Middle frontal gyrus (tissue), 1 donor: Measurements from ENCODE around the gene KRTAP1-3.
"Not testable (repeated sequence)": the region's sequence is repeated elsewhere in the genome, so short reads cannot be mapped to it uniquely, and the experiment has no call there.

Source experiments
- DNase-seq: peaks from one replicate; pipeline ENCODE4 v3.0.0-alpha.2; 2015; ENCODE audit warnings: low spot score; ENCODE audit errors: extremely low spot score

The KRTAP1-3 gene

GRCh38 chr17:41010441-41010840, 24.2 kb downstream of the KRTAP1-3 start:
- DNase-seq: no peak

DNA sequence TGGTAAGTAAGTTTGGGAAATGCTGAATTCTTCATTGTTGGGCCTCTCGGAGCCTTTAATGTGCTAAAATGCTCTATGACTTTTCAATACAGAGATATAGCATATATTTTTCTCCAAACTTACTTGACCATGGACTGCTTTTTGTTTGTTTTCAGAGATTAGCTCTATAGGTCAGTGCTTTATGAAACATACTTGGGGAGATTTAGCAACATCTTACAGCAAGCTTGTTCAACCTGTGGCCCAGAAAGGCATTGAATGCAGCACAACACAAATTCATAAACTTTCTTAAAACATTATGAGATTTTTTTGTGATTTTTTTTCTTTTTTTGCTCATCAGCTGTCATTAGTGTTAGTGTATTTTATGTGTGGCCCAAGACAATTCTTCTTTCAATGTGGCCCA, 24.7 kb downstream of the KRTAP1-3 start:
- DNase-seq: no peak

DNA sequence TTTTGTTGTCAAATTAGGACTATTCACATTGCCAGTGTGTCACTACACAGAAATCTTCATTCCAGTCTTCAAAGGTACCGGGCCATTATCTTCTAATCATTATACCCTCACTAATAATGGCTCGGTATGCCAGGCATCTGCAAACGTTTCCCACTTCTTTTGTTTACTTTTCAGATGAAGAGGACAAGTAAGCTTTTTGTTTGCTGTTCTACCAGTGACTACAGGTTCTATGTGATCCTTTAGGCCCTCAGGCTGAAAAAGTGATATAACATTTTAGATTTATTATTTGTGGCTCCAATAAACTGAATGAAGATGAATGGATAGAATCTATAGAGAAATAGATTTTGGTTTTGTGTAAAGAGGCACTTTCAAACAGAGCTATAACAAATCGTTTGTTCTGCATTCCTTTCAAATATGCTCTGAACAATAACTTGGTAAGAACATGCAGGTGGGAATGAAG, 25.3 kb downstream of the KRTAP1-3 start:
- no peak for DNase-seq

DNA sequence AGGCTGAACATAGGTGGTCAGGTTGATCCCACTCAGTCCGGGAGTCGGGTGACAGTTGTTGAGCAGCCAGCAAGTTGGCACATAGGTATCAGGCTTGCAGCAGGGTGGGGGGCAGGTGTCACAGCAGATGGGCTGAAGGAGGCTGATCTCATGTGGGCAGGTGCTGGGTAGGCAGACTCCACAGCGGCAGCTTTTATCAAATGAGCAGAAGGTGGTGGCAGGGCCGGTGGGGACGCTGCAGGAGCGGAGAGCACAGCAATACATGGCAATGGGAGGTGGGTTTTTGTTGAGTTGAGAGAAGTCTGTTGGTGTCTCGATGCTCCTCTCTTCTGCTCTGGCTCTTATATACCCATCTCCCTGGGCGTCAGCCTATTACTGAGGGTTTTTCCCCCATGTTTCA, 25.9 kb downstream of the KRTAP1-3 start, which contains the start of gene KRTAP3-1:
Gene KRTAP3-1 (minus strand): TSS at position 318 of the 400 bp plus-strand sequence. CDS start 54 bp downstream, at position 264.
- DNase-seq: no peak

DNA sequence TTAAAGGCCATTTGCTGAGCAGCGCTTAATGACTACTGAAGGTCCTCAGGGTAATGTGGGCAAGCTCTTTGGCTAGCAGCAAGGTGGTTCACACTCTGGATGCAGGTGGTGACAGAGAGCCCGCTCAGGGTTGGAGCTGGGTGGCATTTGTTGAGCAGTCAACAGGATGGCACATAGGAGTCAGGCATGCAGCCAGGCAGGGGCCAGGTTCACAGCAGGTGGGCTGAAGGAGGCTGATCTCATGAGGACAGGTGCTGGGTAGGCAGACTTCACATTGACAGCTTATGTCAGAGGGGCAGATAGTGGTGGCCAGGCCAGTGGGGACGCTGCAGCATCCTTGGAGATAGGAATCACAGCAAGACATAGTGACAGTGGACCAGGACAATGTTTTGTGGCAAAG, 30.3 kb downstream of the KRTAP1-3 start:
- no peak for DNase-seq

DNA sequence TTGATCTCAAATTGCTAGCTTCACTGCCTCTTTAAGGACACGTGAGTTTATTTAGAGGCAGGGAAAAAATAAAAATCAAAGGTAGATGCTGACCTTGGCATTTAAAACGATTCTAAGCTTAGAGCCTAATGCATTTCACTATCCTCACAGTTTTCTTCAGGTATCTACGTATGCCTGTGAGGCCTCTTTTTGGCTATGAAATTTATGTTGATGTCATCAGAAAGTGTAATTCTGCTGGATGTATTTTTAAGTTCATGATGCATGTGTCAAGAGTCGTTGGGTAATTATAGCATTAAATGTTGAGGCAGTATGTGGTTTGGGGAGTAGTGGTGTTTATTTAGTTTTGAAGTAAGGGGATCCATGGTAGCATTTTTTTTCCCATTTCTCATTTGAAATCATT, 30.7 kb downstream of the KRTAP1-3 start:
- DNase-seq: no peak

- DNase-seq: no peak
Observed at GRCh38 chr17:41002814-41003213, 31.9 kb downstream of the KRTAP1-3 start.

GRCh38 chr17:41001795-41002194, 32.9 kb downstream of the KRTAP1-3 start:
- DNase-seq: no peak

DNA sequence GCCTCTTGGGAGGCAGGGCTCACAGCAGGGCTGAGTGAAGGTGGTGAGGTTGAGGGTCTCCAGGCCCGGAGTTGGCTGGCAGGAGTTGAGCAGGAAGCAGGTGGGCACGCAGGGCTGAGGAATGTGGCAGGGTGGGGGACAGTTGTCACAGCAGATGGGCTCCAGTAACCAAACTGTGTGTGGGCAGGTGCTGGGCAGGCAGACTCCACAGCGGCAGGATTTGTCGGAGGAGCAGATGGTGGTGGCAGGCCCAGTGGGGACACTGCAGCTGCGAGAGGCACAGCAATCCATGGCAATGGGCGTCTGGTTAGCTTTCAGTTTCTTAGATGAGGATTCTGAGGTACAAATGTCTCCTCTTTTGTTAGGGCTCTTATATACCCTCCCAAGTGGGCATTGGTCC, 35.1 kb downstream of the KRTAP1-3 start, which contains the start of gene KRTAP3-2:
Gene KRTAP3-2 (minus strand): TSS at position 344 of the 400 bp plus-strand sequence. CDS start 53 bp downstream, at position 291.
- not testable (repeated sequence) for DNase-seq

- no peak for DNase-seq
Observed at GRCh38 chr17:40997361-40997760, 37.3 kb downstream of the KRTAP1-3 start.

DNA sequence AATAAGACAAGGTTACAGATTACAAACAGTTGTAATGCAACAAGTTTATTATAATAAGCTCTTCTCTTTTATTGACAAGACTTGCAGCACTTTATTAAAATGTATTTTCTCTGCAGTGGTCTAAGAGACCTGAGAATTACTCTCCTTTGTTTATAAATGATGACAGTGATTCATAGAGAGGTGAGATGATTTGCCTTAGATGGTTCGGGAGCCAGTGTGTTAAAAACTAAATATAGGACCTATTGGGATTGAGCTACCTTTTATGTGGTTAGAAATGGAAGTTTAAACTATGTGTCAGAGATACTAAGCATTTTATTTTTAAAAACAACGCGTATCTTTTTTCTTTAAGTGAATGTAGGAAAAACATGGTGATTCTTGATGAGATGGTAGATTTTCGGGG, 37.8 kb downstream of the KRTAP1-3 start:
- DNase-seq: no peak

- no peak for DNase-seq
Observed at GRCh38 chr17:40995116-40995515, 39.6 kb downstream of the KRTAP1-3 start.

- DNase-seq: no peak
Observed at GRCh38 chr17:40993839-40994238, 40.8 kb downstream of the KRTAP1-3 start, which contains the start of gene KRTAP3-3. Gene KRTAP3-3 (minus strand): TSS chr17:40994164. CDS start chr17:40994097, 67 bp downstream.

DNA sequence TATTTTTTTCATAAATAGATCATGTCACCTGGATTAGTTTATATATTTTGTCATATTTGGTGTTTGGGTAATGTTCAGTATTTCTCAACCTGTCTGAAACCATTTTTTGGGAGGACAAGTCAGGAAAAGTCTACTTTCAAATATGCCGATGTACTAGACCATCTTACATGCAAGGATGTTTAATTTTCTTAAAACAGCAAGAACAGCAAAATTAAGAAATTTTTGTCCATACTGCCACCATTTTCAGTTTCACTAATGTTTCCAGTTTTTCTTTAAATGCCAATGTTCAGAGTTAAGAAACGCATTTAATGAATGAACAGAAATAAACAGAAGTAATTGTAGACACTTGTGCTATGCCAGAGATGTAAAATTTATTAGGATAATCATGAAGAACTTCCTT, 41.6 kb downstream of the KRTAP1-3 start:
- no peak for DNase-seq

- no peak for DNase-seq
Observed at GRCh38 chr17:40992666-40993065, 42.0 kb downstream of the KRTAP1-3 start.

- DNase-seq: no peak
Observed at GRCh38 chr17:40986920-40987319, 47.8 kb downstream of the KRTAP1-3 start.

DNA sequence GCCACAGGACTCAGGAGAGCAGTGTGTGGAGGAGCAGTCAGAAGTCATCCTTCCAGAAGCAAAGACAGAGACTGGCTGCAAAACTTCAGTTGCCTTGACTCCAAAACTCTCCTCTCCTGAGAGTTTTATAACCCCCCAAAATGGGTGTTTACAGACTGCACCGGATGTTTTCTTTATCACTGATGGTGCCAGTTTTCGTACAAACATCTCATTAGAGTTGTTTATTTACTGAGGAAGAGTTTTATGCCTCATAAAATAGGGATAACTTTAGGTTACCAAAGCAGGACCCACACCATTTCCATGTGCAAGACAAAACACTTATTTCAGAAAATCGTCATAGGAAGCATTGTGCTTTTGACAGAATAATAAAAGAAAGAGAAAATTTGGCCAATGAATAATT, 50.4 kb downstream of the KRTAP1-3 start, which contains the start of gene KRT40:
Gene KRT40 (minus strand): TSS at position 101 of the 400 bp plus-strand sequence. CDS start 53 bp downstream, at position 48.
- no peak for DNase-seq
